ENCODE measurements around the gene CSNK1D.

CSNK1D gene

GRCh38 chr17:82314012-82314726, 40.7 kb upstream of the CSNK1D start:
- TF ChIP-seq CTCF (IDR thresholded peaks at IDR 0.05) = no peak
- Histone ChIP-seq H2AFZ (no peak overlapping the region), H3K79me2 (no peaks in the 10 kb centered on the region), H3K27me3 (ENCODE audit: control insufficient read depth, insufficient read depth, low read length) (peaks cover 4% of the 10 kb centered on the region), H3K9me3 (ENCODE audit: control insufficient read depth, low read length) (no peaks in the 10 kb centered on the region), H3K9ac (no peak overlapping the region), H3K4me2 (ENCODE audit: low read length) (no peak overlapping the region), H3K4me3 (ENCODE audit: low read depth, low read length) (no peak overlapping the region), H3K36me3 (ENCODE audit: control insufficient read depth, insufficient read depth, low read length) (no peaks in the 10 kb centered on the region), H3K4me1 (peaks cover 5% of the 10 kb centered on the region), H3K27ac (no peak overlapping the region)

GRCh38 chr17:82313195-82314011, 39.9 kb upstream of the CSNK1D start:
- no peak overlapping the region for H3K9ac ChIP-seq
- no peaks in the 10 kb centered on the region for H3K9me3 ChIP-seq (ENCODE audit: control insufficient read depth, low read length)
- TF ChIP-seq CTCF (IDR thresholded peaks at IDR 0.05) = no peak
- H3K27me3 ChIP-seq (ENCODE audit: control insufficient read depth, insufficient read depth, low read length) = peaks cover 4% of the 10 kb centered on the region
- H3K4me1 ChIP-seq = peaks cover 5% of the 10 kb centered on the region
- no peaks in the 10 kb centered on the region for H3K79me2 ChIP-seq
- no peak overlapping the region for H3K4me2 ChIP-seq (ENCODE audit: low read length)
- H3K36me3 ChIP-seq (ENCODE audit: control insufficient read depth, insufficient read depth, low read length) = no peaks in the 10 kb centered on the region
- H2AFZ ChIP-seq = no peak overlapping the region
- H3K4me3 ChIP-seq (ENCODE audit: low read depth, low read length) = no peak overlapping the region
- H3K27ac ChIP-seq = no peak overlapping the region

GRCh38 chr17:82311971-82312370, 38.5 kb upstream of the CSNK1D start:
- H3K36me3 ChIP-seq (ENCODE audit: control insufficient read depth, insufficient read depth, low read length) = no peaks in the 10 kb centered on the region
- H3K4me2 ChIP-seq (ENCODE audit: low read length) = no peak overlapping the region
- no peak for TF ChIP-seq CTCF (IDR thresholded peaks at IDR 0.05)
- H2AFZ ChIP-seq = no peak overlapping the region
- no peak overlapping the region for H3K27ac ChIP-seq
- H3K9me3 ChIP-seq (ENCODE audit: control insufficient read depth, low read length) = no peaks in the 10 kb centered on the region
- H3K9ac ChIP-seq = no peak overlapping the region
- H3K4me3 ChIP-seq (ENCODE audit: low read depth, low read length) = no peak overlapping the region
- no peaks in the 10 kb centered on the region for H3K79me2 ChIP-seq
- H3K4me1 ChIP-seq = peaks cover 5% of the 10 kb centered on the region
- peaks cover 4% of the 10 kb centered on the region for H3K27me3 ChIP-seq (ENCODE audit: control insufficient read depth, insufficient read depth, low read length)

GRCh38 chr17:82310877-82311276, 37.4 kb upstream of the CSNK1D start:
- Histone ChIP-seq H3K4me1 (peaks cover 2% of the 10 kb centered on the region), H3K9ac (no peak overlapping the region), H3K79me2 (no peaks in the 10 kb centered on the region), H3K27me3 (ENCODE audit: control insufficient read depth, insufficient read depth, low read length) (peaks cover 3% of the 10 kb centered on the region), H3K27ac (no peak overlapping the region), H3K9me3 (ENCODE audit: control insufficient read depth, low read length) (no peaks in the 10 kb centered on the region), H3K4me2 (ENCODE audit: low read length) (no peak overlapping the region), H2AFZ (no peak overlapping the region), H3K4me3 (ENCODE audit: low read depth, low read length) (no peak overlapping the region), H3K36me3 (ENCODE audit: control insufficient read depth, insufficient read depth, low read length) (no peaks in the 10 kb centered on the region)
- TF ChIP-seq CTCF (IDR thresholded peaks at IDR 0.05) = no peak
